Ramos (cell line): ENCODE data around the gene NPC1.

Source experiments
- in situ Hi-C: fragments of 300-500 bp; cut with MboI; formaldehyde crosslinking; loops from one replicate; pipeline ENCODE4 v1.14.3; 2022; ENCODE audit warnings: low sequenced_read_pairs; ENCODE audit not compliant: unreplicated experiment

NPC1 gene

GRCh38 chr18:23528580-23529472 lies 57.5 kb downstream of the NPC1 start:
- in situ Hi-C loops = no loop called here

- in situ Hi-C loops = no loop called here
Measured at GRCh38 chr18:23526501-23527063, 59.7 kb downstream of the NPC1 start.

DNA sequence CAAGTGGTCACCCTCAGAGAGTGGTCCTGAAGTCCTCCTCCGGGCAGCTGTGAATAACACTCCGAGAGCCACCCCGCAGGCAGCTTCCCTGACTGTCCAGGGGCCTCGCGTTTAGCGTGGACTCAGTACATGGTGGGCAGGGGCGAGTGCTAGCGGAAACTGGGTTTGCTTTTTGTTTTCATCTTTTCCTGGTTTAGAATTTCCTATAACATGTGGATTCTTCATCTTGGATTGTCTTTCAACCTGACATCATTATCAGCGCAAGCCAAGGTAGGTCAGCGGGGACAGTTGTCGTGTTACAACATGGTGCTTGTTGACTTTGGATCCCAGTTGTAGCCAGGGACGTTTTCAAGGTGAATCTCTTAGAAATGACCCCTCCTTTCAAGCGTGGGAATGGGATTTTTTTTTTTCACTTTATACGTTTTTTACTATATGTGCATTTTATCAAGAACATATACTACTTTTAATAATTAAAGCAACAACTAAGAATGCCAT lies 62.0 kb downstream of the NPC1 start:
- in situ Hi-C loops = no loop called here

DNA sequence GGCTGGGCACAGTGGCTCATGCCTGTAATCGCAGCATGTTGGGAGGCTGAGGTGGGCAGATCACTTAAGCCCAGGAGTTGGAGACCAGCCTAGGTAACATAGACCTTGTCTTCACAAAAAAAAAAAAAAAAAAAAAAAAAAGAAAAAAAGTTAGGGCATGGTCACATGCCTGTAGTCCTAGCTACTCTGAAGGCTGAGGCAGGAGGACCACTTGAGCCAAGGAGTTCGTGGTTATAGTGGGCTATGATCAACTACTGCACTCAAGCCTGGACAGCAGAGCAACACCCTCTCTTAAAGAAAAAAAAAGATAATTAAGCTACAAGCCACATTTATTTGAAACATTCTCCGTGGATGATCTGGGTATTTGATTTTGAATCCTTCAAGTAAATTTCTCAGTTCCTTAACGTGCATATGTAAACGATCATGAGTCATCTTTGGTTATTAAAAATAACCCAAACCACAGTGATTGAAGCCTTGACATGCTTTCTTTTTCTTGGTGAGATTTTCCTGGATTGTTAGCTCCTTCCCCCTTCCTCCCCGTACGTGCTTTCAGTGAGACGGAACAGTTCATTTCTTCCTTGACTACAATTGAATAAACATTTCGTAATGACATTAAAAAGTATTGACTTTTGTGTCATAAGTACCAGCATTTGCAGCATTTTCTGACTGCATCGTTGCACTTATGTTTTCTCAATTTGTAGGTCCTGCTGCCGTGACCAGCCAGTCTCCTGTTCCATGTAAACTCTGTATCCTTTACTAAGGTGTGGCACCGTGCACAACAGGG lies 62.7 kb downstream of the NPC1 start:
- in situ Hi-C loops = no loop called here

GRCh38 chr18:23521907-23522306 lies 64.4 kb downstream of the NPC1 start:
- in situ Hi-C loops = no loop called here

DNA sequence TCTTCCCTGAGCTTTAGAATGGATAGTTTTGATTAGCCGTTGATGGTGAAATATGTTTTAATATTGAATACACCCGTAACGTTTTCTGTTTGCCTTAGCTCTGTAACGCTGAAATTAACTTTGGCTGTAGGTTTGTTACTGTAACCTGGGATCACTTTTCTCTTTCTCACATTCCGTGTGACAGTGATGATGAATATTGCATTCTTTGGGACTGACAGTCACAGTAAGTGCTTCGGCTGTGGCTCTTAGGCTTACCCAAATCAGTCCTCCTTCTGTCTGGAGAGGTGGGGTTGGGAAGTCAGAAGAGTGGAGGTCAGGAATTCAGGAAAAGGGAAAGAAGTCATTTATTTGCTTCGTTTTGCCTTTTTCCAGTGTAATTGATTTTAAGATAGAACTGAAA lies 65.0 kb downstream of the NPC1 start:
- in situ Hi-C loops = no loop called here

- in situ Hi-C loops = no loop called here
Measured at GRCh38 chr18:23519734-23520133, 66.6 kb downstream of the NPC1 start.

- in situ Hi-C loops = no loop called here
Measured at GRCh38 chr18:23515911-23516546, 70.3 kb downstream of the NPC1 start.

DNA sequence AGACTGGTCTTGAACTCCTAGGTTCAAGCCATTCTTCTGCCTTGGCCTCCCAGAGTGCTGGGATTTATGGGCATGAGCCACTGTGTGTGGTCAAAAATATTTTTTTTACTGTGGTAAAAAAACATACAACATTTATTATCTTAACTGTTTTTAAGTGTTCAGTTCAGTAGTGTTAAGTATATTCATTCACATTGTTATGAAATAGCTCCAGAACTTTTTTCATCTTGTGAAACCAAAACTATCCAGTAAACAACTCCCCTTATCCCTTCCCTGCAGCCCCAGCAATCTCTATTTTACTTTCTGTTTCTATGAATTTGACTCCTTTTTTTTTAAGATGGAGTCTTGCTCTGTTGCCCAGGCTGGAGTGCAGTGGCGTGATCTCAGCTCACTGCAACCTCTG lies 73.7 kb downstream of the NPC1 start:
- in situ Hi-C loops = loop anchor here (5.0 kb wide), 1 partner anchor 65 kb away; no protein-coding TSS in a partner anchor

DNA sequence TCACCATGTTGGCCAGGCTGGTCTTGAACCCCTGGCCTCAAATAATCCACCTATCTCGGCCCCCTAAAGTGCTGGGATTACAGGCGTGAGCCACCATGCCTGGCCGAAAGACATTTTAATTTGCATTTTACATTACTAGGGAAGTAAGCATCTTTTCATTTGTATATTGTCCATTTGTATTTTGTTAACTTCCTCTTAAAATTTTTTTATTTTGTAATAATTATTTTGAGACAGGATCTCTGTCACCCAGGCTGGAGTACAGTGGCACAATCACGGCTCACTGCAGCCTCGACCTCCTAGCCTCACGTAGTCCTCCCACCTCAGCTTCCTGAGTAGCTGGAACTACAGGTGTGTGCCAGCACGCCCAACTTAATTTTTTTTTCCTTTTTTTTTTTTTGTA lies 74.1 kb downstream of the NPC1 start:
- in situ Hi-C loops = loop anchor here (5.0 kb wide), 1 partner anchor 65 kb away; no protein-coding TSS in a partner anchor

DNA sequence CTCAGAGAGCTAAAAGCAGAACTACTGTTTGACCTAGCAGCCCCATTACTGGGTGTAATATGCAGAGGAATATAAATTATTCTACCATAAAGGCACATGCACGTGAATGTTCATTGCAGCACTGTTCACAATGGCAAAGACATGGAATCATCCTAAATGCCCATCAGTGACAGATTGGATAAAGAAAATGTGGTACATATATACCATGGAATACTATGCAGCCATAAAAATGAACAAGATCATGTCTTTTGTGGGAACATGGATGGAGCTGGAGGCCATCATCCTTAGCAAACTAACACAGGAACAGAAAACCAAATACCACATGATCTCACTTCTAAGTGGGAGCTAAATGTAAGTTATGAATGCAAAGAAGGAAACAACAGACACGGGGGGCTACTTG lies 75.4 kb downstream of the NPC1 start:
- in situ Hi-C loops = loop anchor here (5.0 kb wide), 1 partner anchor 66 kb away; no protein-coding TSS in a partner anchor

GRCh38 chr18:23506393-23506792 lies 79.9 kb downstream of the NPC1 start:
- in situ Hi-C loops = no loop called here

DNA sequence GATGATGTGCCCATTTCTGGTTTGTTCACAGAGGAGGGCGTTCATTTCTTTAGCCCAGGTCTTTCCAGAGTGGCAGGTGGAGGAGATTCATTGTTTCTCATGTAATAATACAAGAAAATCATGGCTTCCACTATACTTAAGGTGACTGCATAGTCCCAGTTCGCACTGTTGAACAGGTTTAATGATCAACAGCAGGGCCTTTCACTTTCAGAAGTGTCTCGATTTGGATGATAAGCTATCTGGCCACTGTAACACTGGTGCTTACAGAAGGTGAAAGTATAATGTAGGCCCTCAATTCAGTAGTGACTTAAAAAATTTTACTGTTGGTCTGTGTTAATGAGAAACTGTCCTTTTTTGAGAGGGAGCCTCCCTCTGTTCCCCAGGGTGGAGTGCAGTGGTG lies 81.6 kb downstream of the NPC1 start:
- in situ Hi-C loops = no loop called here

- in situ Hi-C loops = no loop called here
Measured at GRCh38 chr18:23503963-23504344, 82.4 kb downstream of the NPC1 start.

DNA sequence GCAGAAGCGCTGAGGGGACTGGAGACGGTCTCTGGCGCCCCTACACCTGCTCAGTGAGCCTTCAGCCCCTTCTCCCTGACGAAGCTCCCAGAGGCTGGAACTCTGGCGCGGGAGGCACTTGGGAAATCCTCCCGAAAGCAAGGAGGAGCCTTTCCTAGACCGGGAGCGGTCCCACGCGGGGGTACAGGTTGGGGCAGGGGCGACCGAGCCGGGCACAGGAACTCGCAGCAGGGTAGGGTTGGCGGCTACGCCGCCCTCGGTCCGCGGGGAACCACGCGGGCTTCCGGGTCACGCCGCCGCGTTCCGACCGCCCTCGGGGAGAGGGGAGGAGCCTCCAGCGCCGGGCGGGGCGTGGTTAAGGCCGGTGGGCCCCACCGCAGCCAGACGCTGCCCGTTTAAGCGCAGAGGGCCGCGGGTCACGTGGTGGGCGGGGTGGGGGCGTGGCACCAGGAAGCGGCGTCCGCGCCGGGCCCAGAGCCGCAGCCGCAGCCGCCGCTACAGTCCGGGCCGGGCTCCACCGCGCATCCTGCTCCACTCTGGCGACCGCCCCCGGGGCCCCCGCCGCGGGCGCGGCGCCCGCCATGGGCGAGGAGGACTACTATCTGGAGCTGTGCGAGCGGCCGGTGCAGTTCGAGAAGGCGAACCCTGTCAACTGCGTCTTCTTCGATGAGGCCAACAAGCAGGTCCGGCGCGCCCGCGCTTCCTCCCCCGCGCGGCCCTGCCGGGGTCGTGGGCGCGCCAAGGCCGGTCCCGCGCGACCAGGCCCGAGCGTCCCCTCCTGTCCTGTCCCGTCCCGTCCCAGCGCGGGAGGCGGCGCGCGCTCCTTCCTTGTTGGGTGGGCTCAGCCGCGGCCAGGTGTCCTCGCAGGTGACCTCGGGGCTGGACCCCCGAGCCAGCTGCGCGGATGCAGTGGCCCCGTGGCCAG lies 83.0 kb downstream of the NPC1 start, which contains the start of gene RMC1:
RMC1 (plus strand) TSS at position 474 of the 925 bp plus-strand sequence; CDS start at position 582, 108 bp downstream.
- in situ Hi-C loops = no loop called here

DNA sequence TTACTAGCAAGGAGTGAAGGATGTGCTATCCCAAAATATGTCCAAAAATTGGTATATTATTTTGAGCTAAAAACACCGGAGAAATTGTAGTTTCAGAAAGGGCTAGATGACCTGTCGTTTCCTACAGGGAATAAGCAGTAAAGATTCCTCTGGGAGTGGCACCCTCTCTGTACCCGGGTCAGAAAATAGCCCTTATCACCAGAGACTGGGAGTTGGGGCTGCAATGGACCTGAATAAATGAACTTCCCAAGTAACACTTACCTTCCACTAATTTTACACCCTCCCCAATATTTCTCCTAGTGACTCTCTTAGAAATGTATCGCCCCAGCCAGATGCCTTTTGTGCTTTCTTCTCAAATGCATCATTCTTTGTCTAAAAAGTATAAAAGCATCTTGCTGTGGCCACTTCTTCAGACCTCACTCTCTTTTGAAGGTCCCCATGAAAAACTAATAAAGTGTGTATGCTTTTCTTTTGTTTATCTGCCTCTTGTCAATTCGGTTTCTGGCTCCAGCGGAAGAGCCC lies 83.7 kb downstream of the NPC1 start:
- in situ Hi-C loops = no loop called here

DNA sequence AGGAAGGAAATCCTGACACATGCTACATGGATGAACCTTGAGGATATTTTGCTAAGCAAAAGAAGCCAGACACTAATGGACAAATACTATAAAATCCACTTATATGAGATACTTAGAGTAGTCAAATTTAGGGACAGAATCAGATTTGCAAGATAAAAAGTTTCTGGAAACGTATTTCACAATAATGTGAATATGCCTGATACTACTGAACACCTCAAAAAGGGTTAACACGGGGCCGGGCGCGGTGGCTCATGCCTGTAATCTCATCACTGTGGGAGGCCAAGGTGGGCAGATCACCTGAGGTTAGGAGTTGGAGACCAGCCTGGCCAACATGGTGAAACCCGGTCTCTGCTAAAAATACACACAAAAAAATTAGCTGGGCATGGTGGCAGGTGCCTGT lies 84.7 kb downstream of the NPC1 start:
- in situ Hi-C loops = no loop called here

DNA sequence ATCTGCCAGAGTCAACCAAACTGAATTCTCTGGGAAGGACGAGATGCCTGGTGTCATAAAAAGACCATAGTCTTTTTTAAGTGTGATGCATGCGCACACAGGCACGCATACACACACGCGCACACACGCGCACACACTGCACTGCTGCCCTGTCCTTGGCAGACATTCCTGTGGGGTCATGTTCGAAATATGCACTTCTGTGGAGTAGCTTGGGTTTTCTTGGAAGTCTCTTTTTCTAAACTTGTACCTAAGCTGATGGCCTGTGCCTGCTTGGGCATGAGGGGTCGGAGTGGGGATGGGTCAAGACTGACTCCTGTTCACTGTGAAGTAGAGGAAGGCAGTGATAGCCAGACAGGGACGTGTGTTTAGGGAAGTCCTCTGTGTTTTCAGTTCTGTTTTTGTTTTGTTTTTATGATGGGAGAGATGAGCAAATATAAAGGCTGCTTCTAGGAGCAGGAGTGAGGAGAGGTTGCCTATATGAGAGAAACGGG lies 87.0 kb downstream of the NPC1 start:
- in situ Hi-C loops = loop anchor here (10.0 to 25.0 kb wide), 2 partner anchors 262 to 365 kb away; partner anchors contain the start of gene CABLES1

DNA sequence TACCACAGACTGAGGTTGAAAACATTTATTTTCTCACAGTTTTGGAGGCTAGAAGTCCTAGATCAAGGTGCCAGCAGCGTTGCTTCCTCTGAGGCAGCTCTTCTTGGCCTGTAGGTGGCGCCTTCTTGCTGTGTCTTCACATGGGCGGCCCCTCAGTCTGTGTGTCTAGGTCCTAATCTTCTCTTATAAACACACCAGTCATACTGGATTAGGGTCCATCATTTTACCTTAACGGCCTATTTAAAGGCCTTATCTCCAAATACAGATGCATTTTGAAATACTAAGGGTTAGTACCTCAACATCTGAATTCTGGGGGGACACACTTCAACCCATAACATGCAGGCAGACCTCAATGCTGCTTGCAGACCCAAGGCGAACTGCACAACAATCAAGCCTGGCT lies 87.4 kb downstream of the NPC1 start:
- in situ Hi-C loops = loop anchor here (10.0 to 25.0 kb wide), 2 partner anchors 262 to 364 kb away; partner anchors contain the start of gene CABLES1
